NCI-H748 (cell line): ENCODE measurements around the gene PRKCE.

Experiments
- DNase-seq: peaks from one replicate; lab custom pipeline; 2025; ENCODE audit not compliant: unreplicated experiment; lab: John Stamatoyannopoulos, UW

Gene PRKCE

DNA sequence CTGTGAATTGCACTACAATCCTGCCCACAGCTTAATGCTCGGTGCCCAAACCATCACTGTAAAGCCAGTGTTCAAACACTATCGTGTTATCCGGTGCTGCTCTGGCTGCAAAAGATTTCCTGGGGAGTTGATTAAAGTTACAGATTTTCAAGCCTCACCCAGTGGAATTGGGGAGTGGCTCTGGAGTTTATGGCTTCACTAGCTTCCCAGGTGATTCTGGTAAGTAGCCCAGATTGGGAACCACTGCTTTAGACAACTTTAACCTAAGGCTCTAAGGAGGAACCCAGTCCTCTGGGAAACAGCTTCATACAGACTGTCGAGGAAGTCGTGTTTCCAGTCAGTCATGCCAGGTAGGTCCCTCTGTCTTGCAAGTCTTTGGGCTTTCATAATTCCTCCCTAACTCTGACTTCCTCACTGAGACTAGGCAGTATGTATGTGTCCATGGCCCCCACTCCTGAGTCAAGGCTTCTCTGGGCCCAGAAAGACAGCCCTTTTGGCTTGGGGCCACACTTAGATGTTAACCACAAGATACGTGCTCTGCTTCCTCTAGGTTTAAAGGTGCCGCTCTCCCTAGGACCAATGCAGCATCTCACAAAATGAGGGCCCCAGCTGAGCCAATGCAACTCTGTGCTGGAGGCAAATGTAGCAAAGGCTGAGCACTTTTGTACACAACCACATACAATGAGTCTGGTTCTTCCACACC, 299.7 kb downstream of the PRKCE start:
- no peak for DNase-seq

DNA sequence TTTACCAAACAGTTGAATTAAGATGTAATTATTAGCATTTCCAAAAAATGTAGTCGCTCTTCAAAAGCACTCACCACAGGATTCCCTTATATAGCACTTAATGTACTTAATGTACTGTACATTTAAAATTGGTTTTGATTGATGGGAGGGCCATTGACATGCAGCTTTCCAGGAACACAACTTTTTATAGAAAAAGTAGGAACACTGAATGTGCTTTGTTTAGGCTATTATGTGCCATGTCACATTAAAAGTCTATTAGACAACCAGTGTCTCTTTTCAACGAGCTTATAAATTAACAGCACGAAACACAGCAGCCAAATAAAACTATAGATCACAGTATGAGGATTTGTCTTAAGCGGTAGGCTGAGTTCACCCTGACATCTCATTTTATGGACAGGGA, 301.1 kb downstream of the PRKCE start:
- DNase-seq = no peak

DNA sequence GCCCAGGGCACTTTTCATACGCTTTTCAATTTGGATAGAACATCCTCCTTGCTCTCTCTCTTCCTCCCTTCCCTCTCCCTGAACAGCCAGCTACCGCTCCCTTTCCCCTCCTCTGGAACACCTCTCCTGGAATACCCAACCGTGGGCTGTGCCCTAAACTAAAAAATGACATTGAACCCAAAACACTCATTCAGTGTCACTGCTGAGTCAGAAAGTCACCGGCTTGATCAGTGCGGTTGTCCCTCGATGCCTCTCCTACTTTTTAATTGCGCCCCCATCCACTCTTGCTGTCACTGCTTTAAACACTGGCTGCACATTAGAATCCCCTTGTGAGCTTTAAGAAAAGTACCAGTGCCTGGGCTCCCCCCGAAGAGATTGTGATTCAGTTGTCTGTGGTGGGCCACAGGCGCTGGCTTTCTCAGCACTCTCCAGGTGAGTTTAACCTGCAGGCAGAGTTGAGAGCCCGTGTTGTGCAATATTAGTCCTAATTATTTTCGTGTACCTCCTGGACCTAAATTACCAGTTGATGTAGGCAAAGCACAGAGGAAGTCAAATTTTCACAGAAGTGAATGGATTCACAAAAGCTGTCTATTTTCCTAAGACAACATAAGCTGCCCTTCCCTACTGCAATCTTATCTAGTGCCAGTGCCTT, 302.0 kb downstream of the PRKCE start:
- DNase-seq = no peak

DNA sequence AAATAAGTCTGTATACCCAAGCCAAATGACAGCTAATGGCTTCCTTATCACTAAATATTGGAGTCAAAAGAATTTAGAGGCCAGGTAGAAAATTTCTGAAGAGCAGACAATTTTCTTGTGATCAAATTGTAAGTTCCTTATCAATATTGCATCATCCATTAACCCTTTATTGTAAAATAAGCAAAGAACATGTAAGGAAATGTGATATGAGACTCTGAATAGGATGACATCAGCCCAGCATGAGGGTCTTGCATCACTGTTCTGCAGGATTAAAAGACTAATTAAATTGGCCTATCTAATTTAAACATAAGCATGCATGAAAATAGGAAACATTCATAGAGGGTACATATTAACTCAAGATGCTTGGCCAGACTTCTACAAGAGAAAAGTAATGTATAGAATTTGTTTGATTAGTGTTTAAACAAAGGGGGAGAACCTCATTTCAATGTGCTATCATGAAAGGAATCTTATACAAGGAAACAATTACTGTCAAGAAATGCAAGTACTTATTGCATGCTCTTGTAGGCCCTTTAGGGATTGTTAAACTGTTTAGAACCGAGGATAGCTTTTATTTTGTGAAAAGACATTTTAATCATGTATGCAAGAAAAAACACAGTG, 302.9 kb downstream of the PRKCE start:
- DNase-seq = no peak

DNA sequence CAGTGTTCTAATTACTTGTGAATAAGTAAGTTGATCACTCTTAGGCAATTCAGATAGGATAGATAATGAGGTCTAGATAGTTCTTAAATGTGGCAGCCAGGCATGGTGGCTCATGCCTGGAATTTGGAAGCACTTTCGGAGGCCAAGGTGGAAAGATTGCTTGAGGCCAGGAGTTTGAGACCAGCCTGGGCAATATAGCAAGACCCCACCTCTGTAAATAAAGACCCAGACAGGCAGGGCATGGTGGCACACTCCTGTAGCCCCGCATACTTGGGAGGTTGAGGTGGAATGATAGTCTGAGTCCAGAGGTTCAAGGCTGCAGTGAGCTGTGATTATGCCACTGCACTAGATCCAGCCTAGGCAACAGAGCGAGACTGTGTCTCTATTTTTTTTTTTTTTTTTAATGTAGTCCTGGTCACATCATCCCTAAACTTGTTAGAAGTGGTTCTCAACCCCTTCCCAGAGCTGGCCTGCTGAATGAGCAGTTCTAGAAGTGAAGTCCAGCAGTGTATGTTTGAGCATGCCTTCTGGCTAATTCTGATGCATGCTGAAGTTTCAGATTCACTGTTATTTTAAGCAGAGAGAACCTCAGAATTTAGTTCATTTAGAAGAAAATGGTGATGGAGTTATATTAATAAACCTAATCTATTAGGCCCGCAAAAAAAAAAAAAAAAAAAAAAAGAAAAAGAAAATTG, 306.2 kb downstream of the PRKCE start:
- DNase-seq = no peak

DNA sequence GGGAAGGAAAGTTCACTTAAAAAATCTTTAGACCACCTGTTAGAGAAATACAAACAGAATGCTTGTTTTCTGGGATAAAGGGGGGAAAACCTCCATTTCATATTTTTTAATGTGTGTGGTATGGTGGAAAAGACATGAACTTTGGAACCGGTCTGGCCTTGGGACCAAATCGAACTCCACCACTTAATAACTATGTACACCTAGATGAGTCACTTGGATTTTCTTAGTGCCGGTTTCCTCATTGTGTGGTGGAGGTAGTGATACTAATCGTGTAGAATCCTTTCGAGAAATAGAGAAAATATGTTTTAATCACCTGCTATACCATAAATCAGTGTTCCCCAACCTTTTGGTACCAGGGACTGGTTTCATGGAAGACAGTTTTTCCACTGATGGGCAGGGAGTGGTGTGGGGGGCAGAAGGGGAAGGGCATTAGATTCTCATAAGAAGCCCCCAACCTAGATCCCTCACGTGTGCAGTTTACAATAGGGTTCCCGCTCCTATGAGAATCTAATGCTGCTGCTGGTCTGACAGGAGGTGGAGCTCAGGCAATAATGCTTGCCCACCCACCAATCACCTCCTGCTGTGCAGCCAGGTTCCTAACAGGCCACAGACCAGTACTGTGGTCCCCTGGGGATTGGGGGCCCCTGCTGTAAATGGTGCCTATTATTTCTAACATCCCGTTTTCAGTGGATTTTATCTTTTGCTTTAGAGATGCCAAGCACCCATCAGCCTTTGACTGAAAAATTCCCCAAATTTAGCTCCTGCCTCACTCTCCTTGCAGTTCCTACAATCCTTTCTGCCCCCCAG, 308.8 kb downstream of the PRKCE start:
- DNase-seq = no peak

DNA sequence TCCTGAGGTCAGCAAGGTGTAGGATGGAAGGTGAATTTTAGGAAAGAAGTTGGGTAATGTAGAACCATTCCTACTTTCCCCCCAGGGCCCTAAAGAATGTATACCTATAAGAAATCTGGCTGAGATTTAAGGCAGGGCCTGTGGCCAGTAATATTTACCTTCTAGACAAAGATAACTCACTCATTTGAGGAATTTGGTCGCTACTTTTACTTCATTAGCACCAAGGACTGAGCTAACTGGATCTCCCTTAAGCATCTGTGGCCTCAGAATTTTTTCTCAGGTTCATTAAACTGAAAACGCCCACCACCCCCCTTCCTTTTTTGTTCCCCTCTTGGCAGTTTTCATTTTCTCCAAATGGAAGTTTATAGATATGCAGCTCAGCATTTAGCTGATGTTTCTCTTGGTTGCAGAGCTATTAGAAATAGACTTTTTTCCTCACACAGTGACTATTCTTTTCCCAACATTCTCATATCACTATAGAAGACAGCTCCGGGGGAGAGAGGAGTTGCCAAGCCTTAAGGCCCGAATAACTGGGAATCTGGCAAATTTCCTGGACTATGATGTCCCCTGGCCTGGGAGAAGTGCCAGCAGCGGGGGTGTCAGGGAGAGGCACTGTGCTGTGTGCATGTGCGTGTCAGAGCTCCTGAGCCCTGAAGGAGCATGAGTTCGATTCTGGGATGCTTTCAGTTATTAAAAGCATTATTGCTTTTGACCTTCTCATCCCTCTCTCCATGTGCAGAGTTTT, 310.9 kb downstream of the PRKCE start:
- DNase-seq = no peak

DNA sequence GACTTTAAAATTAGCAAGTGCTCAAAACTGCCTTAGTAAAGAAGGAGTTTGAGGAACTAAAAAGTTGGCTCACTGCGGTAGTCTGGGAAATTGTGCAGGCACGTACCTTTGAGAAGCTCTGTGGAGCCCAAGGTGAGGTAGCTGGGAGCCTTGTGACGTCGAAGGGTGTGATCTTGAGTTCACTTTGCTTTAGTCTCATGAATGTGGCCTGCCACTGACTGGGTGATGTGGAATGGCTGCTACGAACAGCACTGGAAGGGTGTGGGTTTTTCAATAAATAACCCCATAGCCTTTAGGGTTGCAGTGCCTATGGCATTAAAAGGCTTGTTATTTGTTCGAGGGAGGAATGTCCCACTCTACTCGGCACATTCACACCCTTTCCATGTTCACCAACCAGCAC, 312.3 kb downstream of the PRKCE start:
- no peak for DNase-seq

DNA sequence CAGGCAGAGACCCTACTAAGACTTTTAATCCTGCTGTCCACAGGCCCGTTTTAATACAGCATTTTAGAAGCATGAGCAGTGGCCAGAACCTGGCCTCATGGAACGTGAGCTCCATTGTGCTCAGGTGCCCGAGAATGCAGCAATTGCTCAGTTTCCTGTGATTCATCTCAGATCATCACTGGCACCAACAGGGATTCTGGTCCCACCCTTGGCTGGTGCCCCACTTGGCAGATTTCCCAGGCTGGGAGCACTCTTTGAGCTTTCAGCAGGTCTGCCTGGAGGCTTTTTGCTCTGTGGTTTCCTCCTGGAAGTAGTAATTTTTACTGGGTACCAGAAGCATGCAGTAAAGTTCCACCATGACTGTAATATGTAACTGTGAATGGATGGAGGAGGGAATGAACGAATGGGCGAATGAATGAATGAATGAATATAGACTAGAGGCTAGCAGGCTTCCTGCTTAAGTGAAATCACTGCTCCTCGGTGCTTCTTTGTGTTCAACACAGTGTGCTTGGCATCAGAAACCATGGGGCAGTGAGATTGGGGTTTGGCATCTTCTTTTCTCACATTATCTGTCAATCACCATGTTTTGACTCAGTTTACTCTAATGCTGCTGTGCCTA, 312.9 kb downstream of the PRKCE start:
- DNase-seq = peak; percentile 70

DNA sequence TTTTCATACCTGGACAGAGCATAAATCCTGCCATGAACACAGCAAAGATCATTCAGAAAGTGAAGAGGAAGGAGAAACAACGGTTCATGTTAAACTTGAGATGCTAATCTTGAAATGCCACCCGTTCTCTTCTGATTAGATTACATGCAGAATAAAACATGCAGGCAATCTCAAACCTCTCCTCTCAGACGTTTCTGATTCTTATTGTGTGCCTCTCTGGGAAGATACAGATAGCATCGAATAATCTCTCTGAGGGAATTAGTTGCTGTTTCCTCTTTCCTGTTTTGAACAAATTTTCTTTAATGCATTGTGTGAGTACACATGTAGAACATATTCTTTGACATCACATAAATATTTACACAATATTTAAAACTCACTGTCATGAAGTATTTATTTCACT, 313.4 kb downstream of the PRKCE start:
- DNase-seq = no peak

DNA sequence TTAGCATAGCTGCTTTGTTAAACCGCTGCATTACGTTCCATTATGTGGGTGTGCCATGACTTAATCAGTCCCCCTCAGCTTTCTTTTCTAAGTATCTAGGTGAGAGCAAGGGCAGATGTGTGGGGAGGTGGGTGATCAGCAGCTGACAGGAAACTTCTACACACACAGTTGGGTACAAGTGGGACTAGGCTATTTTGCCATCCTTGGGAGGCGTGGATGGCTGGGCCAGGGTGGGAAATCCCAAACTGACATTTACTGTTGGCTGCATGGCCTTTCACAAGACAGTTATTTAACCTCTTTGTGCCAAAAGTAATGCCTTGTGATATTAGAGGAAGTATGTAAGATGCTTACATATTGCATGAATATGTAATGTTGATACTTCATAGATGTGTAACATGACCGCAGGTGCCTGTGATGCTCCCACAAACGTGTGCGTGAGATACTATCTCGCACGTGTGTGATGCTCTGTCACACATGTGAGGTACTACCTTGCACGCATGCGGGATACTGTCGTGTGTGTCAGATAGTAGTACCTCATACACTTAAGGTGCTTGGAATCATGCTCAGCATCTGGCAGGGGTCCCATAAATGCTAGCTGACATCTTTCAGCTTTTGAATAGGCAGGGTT, 314.5 kb downstream of the PRKCE start:
- DNase-seq = no peak

DNA sequence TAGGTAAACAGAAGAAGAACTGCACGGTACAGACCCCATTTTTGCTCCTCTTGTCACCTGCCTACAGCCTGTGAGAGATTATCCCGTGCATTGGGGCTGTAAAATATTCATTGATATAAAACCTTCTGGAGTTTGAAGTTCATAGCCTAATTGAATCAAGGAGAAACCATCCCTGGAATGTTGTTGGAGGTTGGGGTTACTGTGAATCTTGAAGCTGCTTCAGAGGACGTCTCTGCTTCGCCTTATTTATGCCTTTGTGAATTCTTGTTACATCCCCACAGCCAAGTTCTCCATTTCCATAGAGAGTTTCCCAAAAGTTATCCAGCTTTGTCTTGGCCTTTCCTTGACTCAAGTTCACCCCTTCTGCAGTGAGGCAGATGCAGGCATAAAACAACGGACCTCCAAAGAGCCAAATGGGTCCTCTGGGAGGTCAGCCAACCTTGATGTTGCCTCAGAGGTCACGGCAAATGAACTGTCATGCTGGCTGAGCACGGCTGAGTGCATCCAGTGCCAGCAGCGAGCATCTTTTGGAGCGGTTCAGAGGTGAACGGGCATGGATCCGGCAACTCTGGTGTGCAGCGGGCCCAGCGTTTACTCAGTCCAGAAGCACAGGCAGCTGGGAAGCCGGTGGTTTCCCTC, 317.6 kb downstream of the PRKCE start:
- no peak for DNase-seq

DNA sequence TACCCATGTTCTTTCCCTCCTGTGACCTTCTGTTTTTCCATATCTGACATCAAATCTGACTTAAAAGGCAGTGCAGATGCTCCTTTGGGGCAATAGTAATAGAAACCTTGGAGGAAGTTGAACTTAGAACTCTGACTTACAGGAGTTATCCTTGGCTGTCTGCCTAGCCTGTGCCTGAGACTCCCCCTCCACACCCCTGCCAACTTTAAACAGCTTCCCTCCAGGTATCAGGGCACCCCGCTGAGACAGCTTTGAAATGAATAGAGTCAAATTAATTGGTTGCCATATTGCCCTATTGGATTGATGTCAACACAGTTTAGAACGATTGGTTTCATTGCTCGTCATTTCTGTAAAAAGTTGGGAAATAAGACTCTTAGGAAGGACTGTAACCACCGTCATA, 322.0 kb downstream of the PRKCE start:
- no peak for DNase-seq

DNA sequence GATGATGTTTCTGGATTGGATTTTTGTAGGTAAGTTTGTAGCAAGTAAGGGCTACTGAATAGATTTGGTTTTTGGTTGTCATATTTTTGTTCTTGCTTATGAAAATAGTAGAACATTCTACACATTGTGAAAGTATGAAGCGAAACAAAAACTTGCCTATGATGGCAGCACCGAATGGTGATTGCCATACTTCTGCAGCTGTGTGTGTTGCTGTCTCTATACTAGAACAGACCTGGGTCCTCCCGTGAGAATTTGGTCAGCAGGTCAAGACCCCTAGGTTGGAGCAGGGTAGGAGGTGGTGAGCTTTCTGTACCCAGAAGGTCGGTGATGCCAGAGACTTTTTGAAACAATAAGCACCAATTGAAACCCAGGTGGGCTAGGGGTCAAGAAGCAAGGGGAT, 322.6 kb downstream of the PRKCE start:
- DNase-seq = no peak

DNA sequence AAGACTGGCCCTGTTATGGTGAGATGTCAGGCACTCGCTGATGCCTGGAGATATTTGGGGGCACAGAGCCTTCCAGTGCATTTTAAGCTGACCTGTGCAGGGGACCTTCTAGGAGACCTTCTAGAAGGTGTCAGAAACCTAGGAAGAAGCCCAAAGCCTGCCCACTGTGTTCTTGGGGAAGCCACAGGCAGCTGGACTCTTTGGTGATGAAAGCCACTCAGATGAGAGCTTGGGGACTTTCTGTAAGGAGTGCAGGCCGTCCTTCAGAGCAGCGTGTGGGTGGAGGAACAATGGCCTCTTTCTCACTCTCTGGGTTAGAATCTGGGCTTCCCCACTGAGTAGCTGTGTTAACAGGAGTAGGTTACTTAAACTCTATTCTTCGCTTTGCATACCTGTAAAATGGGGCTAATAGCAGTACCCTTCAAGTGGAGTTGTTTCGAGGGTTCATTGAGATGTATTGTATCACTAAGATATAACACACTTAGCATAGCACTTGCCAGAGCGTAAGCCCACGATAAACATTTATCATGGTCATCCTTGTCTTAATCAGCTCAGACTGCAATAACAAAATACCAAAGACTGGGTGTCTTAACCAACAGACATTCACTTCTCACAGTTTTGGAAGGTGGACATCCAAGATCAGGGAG, 323.4 kb downstream of the PRKCE start:
- DNase-seq = no peak

DNA sequence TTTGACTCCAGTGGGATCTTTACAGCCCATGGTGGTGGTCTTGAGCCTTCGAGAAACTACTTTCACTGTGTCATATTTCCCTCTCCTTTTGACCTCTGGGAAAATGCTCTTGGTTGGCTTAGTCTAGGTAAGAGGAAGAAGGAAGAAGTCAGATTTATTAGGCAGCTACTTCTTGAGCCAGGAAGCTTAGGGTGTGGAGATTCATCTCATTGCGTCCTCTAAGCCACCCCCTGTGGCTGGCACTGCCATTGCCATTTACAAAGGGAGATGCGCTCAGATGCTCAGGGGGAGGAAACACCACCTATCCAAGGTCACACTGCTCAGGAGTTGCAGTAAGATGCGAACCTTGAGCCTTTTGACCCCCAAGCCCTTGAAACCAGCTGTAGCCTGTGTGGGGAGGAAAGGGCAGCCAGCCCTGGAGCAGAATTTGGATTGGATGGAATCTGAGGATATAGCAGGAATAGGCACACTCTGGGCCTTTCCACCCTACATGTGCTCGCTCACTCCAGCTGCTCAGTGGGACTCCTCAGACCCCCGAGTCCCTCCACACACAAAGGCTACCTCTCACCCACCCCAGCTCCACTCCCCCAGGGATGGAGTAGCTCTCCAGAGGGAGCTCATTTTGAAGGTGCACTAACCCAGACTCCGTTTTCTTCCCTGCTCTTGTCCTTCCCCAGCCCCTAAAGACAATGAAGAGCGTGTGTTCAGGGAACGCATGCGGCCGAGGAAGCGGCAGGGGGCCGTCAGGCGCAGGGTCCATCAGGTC, 324.5 kb downstream of the PRKCE start:
- no peak for DNase-seq

DNA sequence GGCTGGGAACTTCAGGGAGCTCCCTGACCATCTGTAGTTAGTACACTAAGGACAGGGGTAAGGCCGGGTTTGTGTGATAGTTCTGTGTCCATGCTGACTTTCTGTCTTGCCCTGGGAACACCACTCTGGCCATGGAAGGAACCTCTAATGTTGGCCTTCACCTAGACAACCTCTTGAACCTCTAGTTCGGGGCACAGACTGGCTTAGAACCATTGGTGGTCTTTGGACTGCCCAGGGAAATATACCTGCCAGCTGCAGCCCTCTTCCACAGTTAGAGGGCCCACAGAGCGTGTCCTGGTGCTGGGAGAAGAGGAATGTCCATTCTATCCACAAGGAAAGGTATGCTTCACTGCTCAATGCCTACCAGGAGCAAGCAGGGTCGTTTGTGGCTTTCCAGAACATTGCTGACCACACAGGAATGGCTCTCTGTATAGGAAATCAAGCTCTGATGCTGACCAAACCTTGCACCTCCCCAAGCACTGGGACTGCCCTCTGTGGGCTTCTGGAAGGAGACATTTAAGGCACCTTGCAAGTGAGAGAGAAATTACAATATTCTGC, 326.9 kb downstream of the PRKCE start:
- no peak for DNase-seq
